Stimulated activated CD8-positive, alpha-beta memory T cell treated with anti-CD3 and anti-CD28 coated beads, Interleukin-2, amount 100 ng/mL, for 1 hour (primary cell): ENCODE data around the gene TNFRSF1B.

ENCODE experiments used
- DNase-seq, 2 donors: peaks; one replicate each; pipeline ENCODE4 v3.0.0-alpha.2; 2020; ENCODE audit warnings: low read depth in 2 of 2

The TNFRSF1B gene

GRCh38 chr1:12176298-12177118, 9.7 kb downstream of the TNFRSF1B start:
- DNase-seq, result no peak

DNA sequence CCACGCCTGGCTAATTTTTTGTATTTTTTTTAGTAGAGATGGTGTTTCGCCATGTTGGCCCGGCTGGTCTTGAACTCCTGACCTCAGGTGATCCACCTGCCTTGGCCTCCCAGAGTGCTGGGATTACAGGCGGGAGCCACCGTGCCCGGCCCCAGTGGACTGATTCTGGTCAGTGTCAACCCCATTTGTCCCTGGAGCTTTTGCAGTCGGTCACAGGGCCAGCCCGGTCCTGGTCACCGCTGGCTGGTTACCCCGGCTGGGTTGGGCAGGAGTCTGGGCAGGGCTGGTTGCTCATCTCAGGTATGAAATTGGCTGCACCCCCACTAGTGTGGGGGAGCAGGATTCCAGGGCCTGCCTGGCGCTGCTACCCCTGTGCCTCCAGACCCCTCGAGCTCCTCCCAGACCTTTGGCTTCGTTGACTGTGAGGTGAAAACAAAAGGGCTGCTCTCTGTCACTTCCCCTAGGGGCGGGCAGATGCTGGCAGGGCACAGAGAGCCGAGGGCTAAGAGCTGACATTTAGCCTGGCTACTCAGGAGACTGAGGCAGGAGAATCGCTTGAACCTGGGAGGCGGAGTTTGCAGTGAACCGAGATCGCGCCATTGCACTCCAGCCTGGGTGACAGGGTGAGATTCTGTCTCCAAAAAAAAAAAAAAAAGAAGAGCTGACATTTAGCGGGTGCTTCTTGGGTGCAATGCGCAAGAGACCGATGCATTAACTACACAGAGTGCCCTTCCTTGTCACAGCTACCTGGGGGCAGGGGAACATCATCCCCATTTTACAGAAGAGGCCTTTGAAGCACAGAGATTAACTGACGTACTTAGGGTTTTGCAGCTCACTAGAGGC, 10.6 kb downstream of the TNFRSF1B start:
- DNase-seq, result no peak

- peak; percentile 92 for DNase-seq
Observed at GRCh38 chr1:12177999-12178441, 11.2 kb downstream of the TNFRSF1B start.

DNA sequence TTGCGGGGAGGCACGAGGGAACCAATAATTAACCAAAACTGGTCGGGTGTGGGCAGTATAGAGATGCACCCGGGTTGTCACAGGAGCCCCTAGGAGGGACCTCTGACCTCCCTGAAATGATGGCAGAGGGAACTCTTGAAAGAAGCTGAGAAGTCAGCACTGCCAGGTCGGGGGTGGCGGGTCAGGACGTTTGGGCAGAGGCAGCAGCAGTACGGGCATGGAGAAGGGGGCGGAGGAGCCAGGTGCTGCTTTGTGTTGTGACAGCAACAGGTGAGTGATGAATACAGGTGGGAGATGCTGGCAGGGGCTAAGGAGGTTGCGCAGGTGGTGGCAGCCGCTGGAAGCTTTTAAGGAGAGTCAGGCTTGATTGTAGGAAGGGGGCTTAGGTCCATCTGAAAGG, 11.7 kb downstream of the TNFRSF1B start:
- DNase-seq, result no peak

- DNase-seq, result peak; percentile 73 to 78
Observed at GRCh38 chr1:12179111-12179519, 12.3 kb downstream of the TNFRSF1B start.

DNA sequence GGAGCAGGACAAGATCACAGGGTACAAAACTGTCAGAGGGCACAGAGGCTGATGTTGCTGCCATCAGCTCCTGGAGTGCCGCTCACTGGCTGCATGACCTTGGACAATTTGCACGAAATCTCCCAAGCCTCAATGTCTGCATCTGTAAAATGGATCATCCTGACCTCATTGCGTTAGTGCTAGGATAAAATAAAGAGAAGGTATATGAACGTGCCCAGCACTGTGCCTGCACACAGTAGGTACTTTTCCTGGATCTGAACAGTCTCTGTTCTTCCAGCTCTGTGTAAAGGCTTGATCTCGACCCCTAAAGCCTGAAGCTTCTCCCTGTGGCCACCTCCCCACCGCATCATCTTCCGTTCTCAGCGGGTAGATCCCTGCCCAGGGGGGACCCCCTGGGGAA, 12.9 kb downstream of the TNFRSF1B start:
- no peak for DNase-seq

DNA sequence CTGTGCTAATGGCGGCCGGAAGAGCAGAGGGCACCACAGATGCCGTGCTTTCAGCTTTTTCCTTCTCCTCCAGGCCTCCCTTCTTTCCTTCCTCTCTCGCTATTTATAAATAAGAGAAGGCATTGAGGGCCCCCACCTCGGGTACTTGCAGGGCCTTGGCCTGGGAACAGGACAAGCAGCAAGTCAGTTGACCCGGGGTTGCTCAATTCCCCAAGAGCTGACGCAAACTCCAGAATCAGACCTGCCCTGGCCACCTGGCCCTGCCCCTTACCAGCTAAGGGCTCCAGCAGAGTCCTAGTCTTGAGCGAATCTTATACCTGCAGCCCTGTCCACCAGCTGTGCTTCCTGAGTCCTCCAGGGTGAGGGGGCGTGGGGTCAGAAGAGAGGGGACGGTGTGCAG, 13.5 kb downstream of the TNFRSF1B start:
- no peak for DNase-seq

GRCh38 chr1:12180903-12181302, 14.1 kb downstream of the TNFRSF1B start:
- DNase-seq, result no peak

GRCh38 chr1:12181568-12181967, 14.8 kb downstream of the TNFRSF1B start:
- no peak for DNase-seq

GRCh38 chr1:12182410-12182984, 15.7 kb downstream of the TNFRSF1B start:
- no peak for DNase-seq

DNA sequence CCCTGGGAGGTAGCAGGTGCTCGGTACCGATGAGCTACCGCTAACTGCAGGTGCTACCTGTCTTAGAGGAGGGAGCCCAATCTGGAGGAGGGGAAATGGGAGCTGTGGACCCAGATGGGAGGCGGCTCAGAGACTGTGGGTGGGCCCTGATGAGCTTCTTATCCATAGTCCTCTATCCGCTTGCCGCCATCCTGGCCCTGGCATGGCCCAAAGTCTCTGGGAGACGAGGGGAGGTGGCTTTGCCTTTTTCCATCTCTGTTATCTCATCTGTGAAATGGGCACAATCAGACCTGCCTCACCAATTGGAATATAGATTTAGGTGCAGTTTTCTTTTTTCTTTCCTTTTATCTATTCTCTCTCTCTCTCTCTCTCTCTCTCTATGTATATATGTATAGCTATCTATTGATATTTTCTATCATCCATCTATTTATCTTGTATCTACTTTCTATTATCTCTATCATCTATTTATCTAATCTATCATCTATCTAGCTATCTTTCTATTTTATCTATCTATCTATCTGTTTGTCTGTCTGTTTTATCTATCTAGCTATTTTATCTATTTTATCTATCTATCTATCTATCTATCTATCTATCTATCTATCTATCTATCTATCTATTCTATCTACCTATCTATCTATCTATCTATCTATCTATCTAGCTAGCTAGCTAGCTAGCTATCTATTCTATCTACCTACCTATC, 16.5 kb downstream of the TNFRSF1B start:
- DNase-seq, result no peak

DNA sequence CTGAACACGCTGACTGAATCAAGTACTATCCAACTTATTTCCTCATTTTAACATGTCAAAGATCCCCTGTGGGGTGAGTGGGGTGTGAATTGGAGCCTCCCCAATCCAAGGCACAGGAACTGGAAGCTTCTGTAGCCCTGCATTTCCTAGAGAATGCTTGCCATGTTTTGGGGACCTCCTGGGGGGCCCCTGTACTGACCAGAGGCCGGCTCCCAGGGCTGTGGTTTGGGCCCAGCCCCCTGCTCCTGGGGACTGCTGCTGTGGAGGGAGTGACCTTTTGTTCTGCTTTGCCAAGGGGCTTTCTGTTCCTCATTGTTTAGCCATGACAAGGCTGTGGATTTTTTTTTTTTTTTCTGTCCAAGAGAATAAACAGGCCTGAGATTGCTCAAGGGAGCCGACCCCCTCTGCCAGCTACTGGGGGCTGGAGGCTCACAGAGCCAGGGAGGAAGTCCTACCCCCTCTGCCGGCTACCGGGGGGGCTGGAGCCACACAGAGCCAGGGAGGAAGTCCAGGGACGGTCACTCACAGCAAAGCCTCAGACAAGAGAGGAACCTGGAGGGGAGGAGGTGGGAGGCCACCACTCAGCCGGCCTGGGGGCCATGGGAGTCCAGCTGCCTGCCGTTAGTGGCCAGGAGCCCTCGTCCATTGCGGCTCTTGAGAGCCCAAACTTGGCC, 17.4 kb downstream of the TNFRSF1B start:
- DNase-seq, result no peak

- no peak for DNase-seq
Observed at GRCh38 chr1:12185036-12185917, 18.5 kb downstream of the TNFRSF1B start.

DNA sequence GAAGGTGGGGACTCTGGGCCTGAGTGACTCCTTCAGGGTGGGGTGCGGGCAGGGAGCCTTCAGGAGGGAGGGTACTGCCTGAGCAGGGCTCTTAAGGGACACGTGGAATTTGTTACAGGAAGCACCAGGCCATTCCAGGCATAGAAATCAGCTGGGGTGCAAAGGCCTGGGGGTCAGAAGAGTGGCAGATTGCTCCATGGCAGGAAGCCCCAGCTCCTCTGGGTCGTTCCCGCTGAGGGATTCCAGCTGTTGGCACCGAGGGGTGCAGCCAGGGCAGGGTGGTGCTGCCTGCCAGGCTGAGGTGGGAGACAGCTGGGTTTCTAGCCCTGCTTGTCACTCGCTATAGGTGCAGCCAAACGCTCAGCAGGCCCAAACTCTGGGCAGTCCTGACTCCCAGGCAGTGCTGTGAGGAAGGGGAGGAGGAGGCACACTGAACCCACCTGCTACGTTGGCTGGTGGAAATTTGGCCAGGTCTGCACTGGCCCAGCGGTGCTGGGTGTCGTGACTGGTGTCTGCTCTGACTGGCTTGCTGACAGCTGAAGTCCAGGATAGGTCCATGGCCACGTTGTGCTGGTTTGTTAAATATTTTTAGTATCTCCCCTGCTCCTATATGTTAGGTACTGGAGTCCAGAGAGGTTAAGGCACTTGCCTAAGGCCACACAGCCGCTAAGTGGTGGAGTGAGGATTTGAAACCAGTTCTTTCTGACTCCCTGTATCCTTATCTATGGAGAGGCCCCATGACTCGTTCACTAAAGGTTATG, 19.3 kb downstream of the TNFRSF1B start:
- no peak for DNase-seq

DNA sequence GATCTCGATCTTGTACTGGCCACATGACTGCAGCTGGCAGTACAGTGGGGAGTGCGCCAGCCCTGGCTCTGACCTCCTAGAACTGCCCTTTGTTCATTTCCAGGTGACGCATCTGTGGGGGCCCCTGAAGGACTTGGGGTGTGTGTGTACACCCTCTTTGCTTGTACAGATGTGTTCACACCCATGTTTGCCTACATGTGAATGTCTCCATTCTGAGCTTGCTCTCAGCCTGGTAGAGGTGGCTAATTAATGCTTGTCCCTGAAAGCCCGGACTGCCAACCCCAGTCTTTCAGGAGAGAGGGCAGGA, 19.8 kb downstream of the TNFRSF1B start:
- no peak for DNase-seq

DNA sequence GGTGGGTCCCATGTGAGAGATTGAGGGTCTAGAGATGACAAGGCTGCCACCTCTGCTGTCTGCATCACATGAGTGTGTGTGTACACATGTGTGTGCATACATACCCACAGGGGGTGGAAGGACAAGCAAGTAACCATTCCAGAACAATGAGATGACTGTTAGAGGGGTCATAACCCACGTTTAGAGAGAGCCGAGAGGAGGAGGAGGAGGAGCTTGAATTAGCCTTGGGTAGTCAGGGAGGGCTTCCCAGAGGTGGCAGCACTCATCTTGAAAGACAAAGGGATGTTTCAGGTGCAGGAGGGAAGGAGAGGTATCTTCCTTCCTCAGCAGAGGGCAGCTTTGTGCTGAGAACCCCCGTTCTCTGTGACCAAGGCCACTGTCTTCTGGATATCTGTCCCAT, 21.3 kb downstream of the TNFRSF1B start:
- DNase-seq, result no peak

DNA sequence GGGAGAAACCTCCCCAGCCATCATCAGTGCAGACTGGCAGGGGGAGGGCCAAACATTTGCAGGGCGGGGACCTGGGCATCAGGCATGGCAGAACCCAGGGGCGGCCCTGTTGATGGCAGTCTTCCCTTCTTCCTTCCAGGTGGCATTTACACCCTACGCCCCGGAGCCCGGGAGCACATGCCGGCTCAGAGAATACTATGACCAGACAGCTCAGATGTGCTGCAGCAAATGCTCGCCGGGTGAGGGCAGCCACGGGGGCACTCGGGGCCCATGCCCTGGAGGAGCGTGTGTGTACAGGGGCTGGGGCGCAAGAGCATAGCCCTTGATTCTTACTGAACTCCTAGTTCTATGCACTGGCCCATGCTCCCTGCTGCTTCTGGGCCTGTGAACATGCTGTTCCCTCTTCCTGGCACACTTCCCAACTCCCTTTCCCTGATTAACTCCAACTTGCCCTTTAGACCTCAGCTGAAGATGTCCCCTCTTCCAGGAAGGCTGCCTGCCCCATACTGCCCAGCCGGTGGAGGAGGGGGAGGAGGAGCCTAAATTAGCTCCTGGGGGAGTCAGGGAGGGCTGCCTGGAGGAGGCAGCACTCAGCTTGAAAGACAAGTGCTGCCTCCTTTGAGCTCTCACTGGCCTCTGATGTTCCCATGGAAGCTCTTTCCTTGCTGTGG, 22.0 kb downstream of the TNFRSF1B start:
- no peak for DNase-seq

DNA sequence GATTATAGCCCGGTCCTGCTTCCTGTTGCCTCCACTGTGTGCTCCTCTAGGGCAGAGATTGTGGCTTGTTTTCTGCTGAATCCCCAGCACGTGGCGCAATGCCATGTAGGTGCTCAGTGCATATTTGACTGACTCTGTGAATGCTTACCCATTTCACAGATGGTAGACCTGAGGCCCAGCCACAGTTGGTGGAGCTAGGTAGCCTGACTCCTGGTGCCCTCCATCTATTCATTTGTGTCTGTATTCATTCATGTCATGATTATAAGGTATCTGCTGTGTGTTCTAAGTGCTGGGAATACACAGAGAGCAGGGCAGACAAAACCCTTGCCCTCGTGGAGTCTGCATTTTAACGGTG, 22.5 kb downstream of the TNFRSF1B start:
- no peak for DNase-seq
